ENCODE results near the gene GUCD1.

- TF ChIP-seq, protein P1, sequence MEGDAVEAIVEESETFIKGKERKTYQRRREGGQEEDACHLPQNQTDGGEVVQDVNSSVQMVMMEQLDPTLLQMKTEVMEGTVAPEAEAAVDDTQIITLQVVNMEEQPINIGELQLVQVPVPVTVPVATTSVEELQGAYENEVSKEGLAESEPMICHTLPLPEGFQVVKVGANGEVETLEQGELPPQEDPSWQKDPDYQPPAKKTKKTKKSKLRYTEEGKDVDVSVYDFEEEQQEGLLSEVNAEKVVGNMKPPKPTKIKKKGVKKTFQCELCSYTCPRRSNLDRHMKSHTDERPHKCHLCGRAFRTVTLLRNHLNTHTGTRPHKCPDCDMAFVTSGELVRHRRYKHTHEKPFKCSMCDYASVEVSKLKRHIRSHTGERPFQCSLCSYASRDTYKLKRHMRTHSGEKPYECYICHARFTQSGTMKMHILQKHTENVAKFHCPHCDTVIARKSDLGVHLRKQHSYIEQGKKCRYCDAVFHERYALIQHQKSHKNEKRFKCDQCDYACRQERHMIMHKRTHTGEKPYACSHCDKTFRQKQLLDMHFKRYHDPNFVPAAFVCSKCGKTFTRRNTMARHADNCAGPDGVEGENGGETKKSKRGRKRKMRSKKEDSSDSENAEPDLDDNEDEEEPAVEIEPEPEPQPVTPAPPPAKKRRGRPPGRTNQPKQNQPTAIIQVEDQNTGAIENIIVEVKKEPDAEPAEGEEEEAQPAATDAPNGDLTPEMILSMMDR (IDR thresholded peaks at IDR 0.05; ENCODE audit: low read length) = no peak
- no peak for TF ChIP-seq EZH2 (IDR thresholded peaks at IDR 0.05; ENCODE audit: borderline replicate concordance, low read length)
Observed at GRCh38 chr22:24514241-24515026, 40.5 kb downstream of the GUCD1 start.

All from OCI-LY1 (cell line).